H9 (cell line): ENCODE measurements around the gene PRRX2. TPM values are rescaled to one million over a fixed set of nuclear protein-coding genes. Genes with fewer than 3 reads are reported as not detected.

ENCODE experiments used
- DNase-seq: peaks from one replicate; pipeline ENCODE4 v3.0.0-alpha.2; 2017
- H2AFZ ChIP-seq: one replicate; pipeline ENCODE4 v1.6.1; 2013; ENCODE audit warnings: mild to moderate bottlenecking, low read length, control low read depth, moderate library complexity
- H2AK5ac ChIP-seq: 2 replicates; pipeline ENCODE4 v1.6.1; 2013; ENCODE audit warnings: low read length, control low read depth, mixed read lengths; ENCODE audit not compliant: insufficient read length
- H2BK120ac ChIP-seq: one replicate; pipeline ENCODE4 v1.6.1; 2013; ENCODE audit warnings: low read depth, mild to moderate bottlenecking, low read length, control low read depth, inconsistent platforms; ENCODE audit not compliant: poor library complexity, severe bottlenecking
- H2BK12ac ChIP-seq: 2 replicates; pipeline ENCODE4 v1.6.1; 2013; ENCODE audit warnings: low read length, control low read depth, mixed read lengths, low read depth; ENCODE audit not compliant: insufficient read length
- H2BK15ac ChIP-seq: 2 replicates; pipeline ENCODE4 v1.6.1; 2013; ENCODE audit warnings: low read depth, low read length, control low read depth
- H2BK20ac ChIP-seq: one replicate; pipeline ENCODE4 v1.6.1; 2013; ENCODE audit warnings: low read depth, mild to moderate bottlenecking, low read length, control low read depth, inconsistent platforms; ENCODE audit not compliant: poor library complexity, severe bottlenecking
- H2BK5ac ChIP-seq: 2 replicates; pipeline ENCODE4 v1.6.1; 2013; ENCODE audit warnings: low read length, control low read depth, mixed read lengths; ENCODE audit not compliant: insufficient read length
- H3K14ac ChIP-seq: 2 replicates; pipeline ENCODE4 v1.6.1; 2013; ENCODE audit warnings: low read length, control low read depth; ENCODE audit not compliant: insufficient read depth
- H3K18ac ChIP-seq: 2 replicates; pipeline ENCODE4 v1.6.1; 2013; ENCODE audit warnings: low read depth, mild to moderate bottlenecking, mixed read lengths, low read length, control low read depth; ENCODE audit not compliant: insufficient read length
- H3K23ac ChIP-seq: 2 replicates; pipeline ENCODE4 v1.6.1; 2013; ENCODE audit warnings: low read length, control low read depth, mixed read lengths, low read depth; ENCODE audit not compliant: insufficient read length
- H3K23me2 ChIP-seq: 2 replicates; pipeline ENCODE4 v1.6.1; 2013; ENCODE audit warnings: low read depth, mild to moderate bottlenecking, mixed read lengths, low read length, control low read depth; ENCODE audit not compliant: insufficient read length, poor library complexity, severe bottlenecking
- H3K27ac ChIP-seq: 2 replicates; pipeline ENCODE4 v1.5.1; 2013; ENCODE audit warnings: low read length, control low read depth, mixed read lengths, low read depth; ENCODE audit not compliant: insufficient read length
- H3K27me3 ChIP-seq: 2 replicates; pipeline ENCODE4 v1.6.1; 2013; ENCODE audit warnings: low read length, control low read depth, inconsistent platforms; ENCODE audit not compliant: insufficient read depth
- H3K4ac ChIP-seq: 2 replicates; pipeline ENCODE4 v1.6.1; 2013; ENCODE audit warnings: low read depth, mild to moderate bottlenecking, control low read depth, inconsistent platforms, low read length, moderate library complexity
- H3K4me1 ChIP-seq: 2 replicates; pipeline ENCODE4 v1.6.1; 2013; ENCODE audit warnings: low read length, control low read depth, inconsistent platforms; ENCODE audit not compliant: insufficient read depth
- H3K4me2 ChIP-seq: 2 replicates; pipeline ENCODE4 v1.6.1; 2013; ENCODE audit warnings: low read length, control low read depth, mixed read lengths; ENCODE audit not compliant: insufficient read length, insufficient read depth
- H3K56ac ChIP-seq: 2 replicates; pipeline ENCODE4 v1.6.1; 2013; ENCODE audit warnings: low read depth, mild to moderate bottlenecking, mixed read lengths, low read length, control low read depth; ENCODE audit not compliant: insufficient read length
- H3K79me1 ChIP-seq: 2 replicates; pipeline ENCODE4 v1.6.1; 2013; ENCODE audit warnings: low read depth, mild to moderate bottlenecking, moderate library complexity, low read length, control low read depth, inconsistent platforms; ENCODE audit not compliant: insufficient read depth, poor library complexity, severe bottlenecking
- H3K79me2 ChIP-seq: 2 replicates; pipeline ENCODE4 v1.6.1; 2013; ENCODE audit warnings: low read length, control low read depth, inconsistent platforms; ENCODE audit not compliant: insufficient read depth
- H3K9ac ChIP-seq: 2 replicates; pipeline ENCODE4 v1.6.1; 2013; ENCODE audit warnings: low read length, control low read depth, mixed read lengths; ENCODE audit not compliant: insufficient read length; ENCODE audit errors: extremely low read depth
- H3K9me3 ChIP-seq: one replicate; pipeline ENCODE4 v1.6.1; 2013; ENCODE audit warnings: low read depth, low read length, inconsistent platforms; ENCODE audit not compliant: control insufficient read depth
- H3T11ph ChIP-seq: one replicate; pipeline ENCODE4 v1.6.1; 2013; ENCODE audit warnings: mild to moderate bottlenecking, low read length, control low read depth, inconsistent platforms
- H4K20me1 ChIP-seq: one replicate; pipeline ENCODE4 v1.6.1; 2013; ENCODE audit not compliant: control insufficient read depth, insufficient read length, insufficient read depth
- H4K5ac ChIP-seq: 2 replicates; pipeline ENCODE4 v1.6.1; 2013; ENCODE audit warnings: low read depth, mild to moderate bottlenecking, mixed read lengths, low read length, control low read depth; ENCODE audit not compliant: insufficient read length
- H4K8ac ChIP-seq: replicated peaks from 2 replicates; pipeline ENCODE4 v1.6.1; 2013; ENCODE audit warnings: low read length, control low read depth, mixed read lengths, low read depth; ENCODE audit not compliant: insufficient read length
- H4K91ac ChIP-seq: 2 replicates; pipeline ENCODE4 v1.6.1; 2013; ENCODE audit warnings: low read depth, mild to moderate bottlenecking, moderate library complexity, mixed read lengths, low read length, control low read depth; ENCODE audit not compliant: insufficient read length
- H3K27ac Mint-ChIP-seq, 3 experiments: 2 replicates in 2 of 3; 3 replicates in 1 of 3; pipeline ENCODE4 v1.8.0; 2020 to 2021; ENCODE audit warnings: mixed read lengths in 3 of 3, mild to moderate bottlenecking in 1 of 3, moderate library complexity in 1 of 3
- H3K27me3 Mint-ChIP-seq: 2 replicates; pipeline ENCODE4 v1.8.0; 2021; ENCODE audit warnings: low read depth, mild to moderate bottlenecking, moderate library complexity, mixed read lengths
- H3K36me3 Mint-ChIP-seq, 3 experiments: 2 replicates in 2 of 3; 3 replicates in 1 of 3; pipeline ENCODE4 v1.8.0; 2020 to 2021; ENCODE audit warnings: low read depth in 3 of 3, mixed read lengths in 3 of 3; ENCODE audit not compliant: insufficient read depth in 1 of 3
- H3K4me1 Mint-ChIP-seq, 2 experiments: 2 replicates each; pipeline ENCODE4 v1.8.0; 2020; ENCODE audit warnings: mixed read lengths in 2 of 2
- H3K4me3 Mint-ChIP-seq, 2 experiments: 2 replicates in 1 of 2; 3 replicates in 1 of 2; pipeline ENCODE4 v1.8.0; 2020 to 2021; ENCODE audit warnings: mild to moderate bottlenecking in 2 of 2, mixed read lengths in 2 of 2, moderate library complexity in 1 of 2
- H3K9me3 Mint-ChIP-seq, 2 experiments: 2 replicates in 1 of 2; 3 replicates in 1 of 2; pipeline ENCODE4 v1.8.0; 2020; ENCODE audit warnings: mild to moderate bottlenecking in 2 of 2, mixed read lengths in 2 of 2, moderate library complexity in 1 of 2
- WGBS: extraction: QIAGEN DNeasy Blood & Tissue Kit; methylation state at CpG from one replicate; pipeline ENCODE4 v1.1.7; 2013; ENCODE audit warnings: missing lambda C conversion rate, low lambda C conversion rate, mixed read lengths; ENCODE audit not compliant: insufficient read length; ENCODE audit errors: extremely low coverage; 5-methylcytosine and 5-hydroxymethylcytosine counted together
- total RNA-seq: library from RNA; stranded (reverse); gene quantifications from 2 replicates; pipeline ENCODE4 v1.2.1, GENCODE V29; 2021
- TF ChIP-seq, protein P1 (sequence below): fragments of 200-600 bp; sonication (generic); conservative IDR thresholded peaks from 3 replicates; pipeline ENCODE4 v1.8.0; 2021; ENCODE audit warnings: antibody characterized with exemption, mild to moderate bottlenecking

PRRX2 gene
- total RNA-seq, 1 experiment from 2014 or later = 3.9 TPM

DNA sequence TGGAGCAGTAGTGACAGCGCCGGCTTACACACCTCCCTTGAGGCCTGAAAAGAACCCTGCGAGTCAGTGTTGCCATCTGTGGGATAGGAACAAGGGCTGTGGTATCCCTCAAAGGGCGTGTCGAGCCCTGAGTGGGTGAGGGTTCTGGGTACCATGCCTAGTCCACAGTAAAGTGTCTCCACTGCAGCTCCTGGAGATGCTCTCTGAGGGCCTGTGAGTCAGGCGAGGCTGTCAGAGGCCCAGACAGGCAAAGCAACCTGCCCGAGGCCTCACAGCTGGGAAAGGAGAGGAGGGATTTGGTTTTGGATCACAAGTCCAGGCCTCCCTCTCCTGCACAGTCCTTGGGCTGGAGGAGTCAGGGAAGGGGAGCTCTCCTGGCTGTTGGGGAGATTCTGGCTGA, 6.1 kb downstream of the PRRX2 start:
- Histone ChIP-seq H2BK15ac (no peak overlapping the region), H3K56ac (no peak overlapping the region), H2BK12ac (no peak overlapping the region), H3K23me2 (no peaks in the 10 kb centered on the region), H3K9me3 (no peaks in the 10 kb centered on the region), H3K79me2 (no peaks in the 10 kb centered on the region), H2AFZ (no peak overlapping the region), H4K91ac (no peak overlapping the region), H3K9ac (no peak overlapping the region), H2BK20ac (no peak overlapping the region), H4K5ac (no peak overlapping the region), H3K27me3 (no peaks in the 10 kb centered on the region), H4K8ac (no peak overlapping the region), H3K27ac (no peak overlapping the region), H3T11ph (no peak overlapping the region), H2BK120ac (no peak overlapping the region), H2AK5ac (no peak overlapping the region), H3K23ac (no peak overlapping the region), H3K79me1 (no peaks in the 10 kb centered on the region), H3K14ac (no peak overlapping the region; the same call in 1 of the 2 replicates), H2BK5ac (no peak overlapping the region), H3K4me1 (no peaks in the 10 kb centered on the region; the same call in 1 of the 2 replicates), H3K18ac (no peak overlapping the region), H3K4me2 (no peak overlapping the region), H3K4ac (no peak overlapping the region), H4K20me1 (no peaks in the 10 kb centered on the region)
- WGBS = no CpG with 5 or more reads among the region's 7 CpGs
- peaks cover 16% of the 10 kb centered on the region for H3K27me3 Mint-ChIP-seq
- TF ChIP-seq, protein P1, sequence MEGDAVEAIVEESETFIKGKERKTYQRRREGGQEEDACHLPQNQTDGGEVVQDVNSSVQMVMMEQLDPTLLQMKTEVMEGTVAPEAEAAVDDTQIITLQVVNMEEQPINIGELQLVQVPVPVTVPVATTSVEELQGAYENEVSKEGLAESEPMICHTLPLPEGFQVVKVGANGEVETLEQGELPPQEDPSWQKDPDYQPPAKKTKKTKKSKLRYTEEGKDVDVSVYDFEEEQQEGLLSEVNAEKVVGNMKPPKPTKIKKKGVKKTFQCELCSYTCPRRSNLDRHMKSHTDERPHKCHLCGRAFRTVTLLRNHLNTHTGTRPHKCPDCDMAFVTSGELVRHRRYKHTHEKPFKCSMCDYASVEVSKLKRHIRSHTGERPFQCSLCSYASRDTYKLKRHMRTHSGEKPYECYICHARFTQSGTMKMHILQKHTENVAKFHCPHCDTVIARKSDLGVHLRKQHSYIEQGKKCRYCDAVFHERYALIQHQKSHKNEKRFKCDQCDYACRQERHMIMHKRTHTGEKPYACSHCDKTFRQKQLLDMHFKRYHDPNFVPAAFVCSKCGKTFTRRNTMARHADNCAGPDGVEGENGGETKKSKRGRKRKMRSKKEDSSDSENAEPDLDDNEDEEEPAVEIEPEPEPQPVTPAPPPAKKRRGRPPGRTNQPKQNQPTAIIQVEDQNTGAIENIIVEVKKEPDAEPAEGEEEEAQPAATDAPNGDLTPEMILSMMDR = no peak
- no peaks in the 10 kb centered on the region for H3K9me3 Mint-ChIP-seq
- no peak overlapping the region for H3K27ac Mint-ChIP-seq
- H3K4me3 Mint-ChIP-seq = no peak overlapping the region
- no peak for DNase-seq
- H3K4me1 Mint-ChIP-seq = peaks cover 11 to 12% of the 10 kb centered on the region in 2 experiments
- no peaks in the 10 kb centered on the region for H3K36me3 Mint-ChIP-seq
